ENCODE data around the gene AFF3.

AFF3 gene

DNA sequence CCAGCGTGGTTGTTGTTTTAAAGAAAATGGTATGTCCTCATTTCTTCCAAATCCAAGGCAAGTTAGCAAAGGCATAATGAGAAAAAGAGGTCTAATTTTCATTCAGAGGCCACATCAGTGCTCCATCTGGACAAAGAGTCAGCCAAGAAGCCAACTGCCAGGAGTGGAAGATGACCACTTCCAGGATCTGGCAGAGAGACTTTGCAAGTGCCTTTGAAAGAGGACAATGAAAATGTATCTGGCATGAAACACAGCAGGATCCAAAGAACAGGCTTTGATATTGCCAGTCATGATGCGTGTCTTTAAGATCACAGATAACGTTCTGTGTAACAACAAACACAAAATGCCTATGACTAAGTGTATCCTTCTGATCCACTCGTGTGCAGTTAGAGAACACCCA, 82.8 kb downstream of the AFF3 start:
- Histone ChIP-seq H3K4me2 (ENCODE audit: low read depth, low read length) (no peak overlapping the region), H3K36me3 (replicated peaks; ENCODE audit: insufficient read depth, low read length) (no peaks in the 10 kb centered on the region), H3K9me2 (replicated peaks; ENCODE audit: insufficient read depth, low read length) (no peaks in the 10 kb centered on the region), H3K27ac (ENCODE audit: low read length) (no peak overlapping the region), H4K20me1 (ENCODE audit: insufficient read depth, low read length) (no peaks in the 10 kb centered on the region), H3K4me1 (ENCODE audit: low read length) (no peaks in the 10 kb centered on the region), H3K9ac (ENCODE audit: low read length) (no peak overlapping the region), H2AFZ (ENCODE audit: low read length) (no peak overlapping the region), H3K27me3 (replicated peaks; ENCODE audit: insufficient read depth, low read length) (no peaks in the 10 kb centered on the region), H3F3A (ENCODE audit: insufficient read depth, low read length) (no peaks in the 10 kb centered on the region), H3K79me2 (ENCODE audit: low read length) (no peaks in the 10 kb centered on the region), H3K9me3 (replicated peaks; ENCODE audit: insufficient read depth, low read length) (no peaks in the 10 kb centered on the region), H3K4me3 (ENCODE audit: low read length) (no peak overlapping the region)
- TF ChIP-seq EZH2phosphoT487 (IDR thresholded peaks at IDR 0.05; ENCODE audit: low read length) (no peak), EZH2 (optimal IDR thresholded peaks at IDR 0.05; ENCODE audit: low read depth, low read length) (no peak), CTCF (IDR thresholded peaks at IDR 0.05; ENCODE audit: low read length) (no peak)
- DNase-seq, result no peak

GRCh38 chr2:100057901-100058261, 84.5 kb downstream of the AFF3 start:
- TF ChIP-seq CTCF (IDR thresholded peaks at IDR 0.05; ENCODE audit: low read length) (no peak), EZH2phosphoT487 (IDR thresholded peaks at IDR 0.05; ENCODE audit: low read length) (no peak), EZH2 (optimal IDR thresholded peaks at IDR 0.05; ENCODE audit: low read depth, low read length) (no peak)
- H3K4me2 ChIP-seq (ENCODE audit: low read depth, low read length), result no peak overlapping the region

GRCh38 chr2:100054426-100054825, 88.0 kb downstream of the AFF3 start:
- no peak overlapping the region for H3K9ac ChIP-seq (ENCODE audit: low read length)
- H3K4me1 ChIP-seq (ENCODE audit: low read length), result no peaks in the 10 kb centered on the region
- no peaks in the 10 kb centered on the region for H3K79me2 ChIP-seq (ENCODE audit: low read length)
- no peak overlapping the region for H3K4me2 ChIP-seq (ENCODE audit: low read depth, low read length)
- no peaks in the 10 kb centered on the region for H3K9me2 ChIP-seq (replicated peaks; ENCODE audit: insufficient read depth, low read length)
- no peaks in the 10 kb centered on the region for H3F3A ChIP-seq (ENCODE audit: insufficient read depth, low read length)
- no peak for DNase-seq
- H3K9me3 ChIP-seq (replicated peaks; ENCODE audit: insufficient read depth, low read length), result no peaks in the 10 kb centered on the region
- no peak overlapping the region for H2AFZ ChIP-seq (ENCODE audit: low read length)
- no peak overlapping the region for H3K27ac ChIP-seq (ENCODE audit: low read length)
- no peak for TF ChIP-seq EZH2 (optimal IDR thresholded peaks at IDR 0.05; ENCODE audit: low read depth, low read length)
- no peak for TF ChIP-seq EZH2phosphoT487 (IDR thresholded peaks at IDR 0.05; ENCODE audit: low read length)
- no peak for TF ChIP-seq CTCF (IDR thresholded peaks at IDR 0.05; ENCODE audit: low read length)
- no peaks in the 10 kb centered on the region for H3K27me3 ChIP-seq (replicated peaks; ENCODE audit: insufficient read depth, low read length)
- no peaks in the 10 kb centered on the region for H4K20me1 ChIP-seq (ENCODE audit: insufficient read depth, low read length)
- H3K36me3 ChIP-seq (replicated peaks; ENCODE audit: insufficient read depth, low read length), result no peaks in the 10 kb centered on the region
- no peak overlapping the region for H3K4me3 ChIP-seq (ENCODE audit: low read length)

More at GRCh38 chr2:100057901-100058261, 84.5 kb downstream of the AFF3 start:
- Histone ChIP-seq H3K9me3 (replicated peaks; ENCODE audit: insufficient read depth, low read length) (no peaks in the 10 kb centered on the region), H3K27me3 (replicated peaks; ENCODE audit: insufficient read depth, low read length) (no peaks in the 10 kb centered on the region), H3K36me3 (replicated peaks; ENCODE audit: insufficient read depth, low read length) (no peaks in the 10 kb centered on the region), H3K4me1 (ENCODE audit: low read length) (no peaks in the 10 kb centered on the region), H4K20me1 (ENCODE audit: insufficient read depth, low read length) (no peaks in the 10 kb centered on the region), H3K4me3 (ENCODE audit: low read length) (no peak overlapping the region), H3K27ac (ENCODE audit: low read length) (no peak overlapping the region), H2AFZ (ENCODE audit: low read length) (no peak overlapping the region), H3K9ac (ENCODE audit: low read length) (no peak overlapping the region), H3K9me2 (replicated peaks; ENCODE audit: insufficient read depth, low read length) (no peaks in the 10 kb centered on the region), H3K79me2 (ENCODE audit: low read length) (no peaks in the 10 kb centered on the region), H3F3A (ENCODE audit: insufficient read depth, low read length) (no peaks in the 10 kb centered on the region)
- DNase-seq, result no peak
